GM18519 (cell line): ENCODE results near the gene FYB1.

Experiments used
- ATAC-seq: cut with Tn5 transposase; IDR thresholded peaks from one replicate; pipeline ENCODE4 v1.9.1; 2021; ENCODE audit warnings: mild to moderate bottlenecking, moderate library complexity; ENCODE audit not compliant: unreplicated experiment, low FRiP score

The FYB1 gene

DNA sequence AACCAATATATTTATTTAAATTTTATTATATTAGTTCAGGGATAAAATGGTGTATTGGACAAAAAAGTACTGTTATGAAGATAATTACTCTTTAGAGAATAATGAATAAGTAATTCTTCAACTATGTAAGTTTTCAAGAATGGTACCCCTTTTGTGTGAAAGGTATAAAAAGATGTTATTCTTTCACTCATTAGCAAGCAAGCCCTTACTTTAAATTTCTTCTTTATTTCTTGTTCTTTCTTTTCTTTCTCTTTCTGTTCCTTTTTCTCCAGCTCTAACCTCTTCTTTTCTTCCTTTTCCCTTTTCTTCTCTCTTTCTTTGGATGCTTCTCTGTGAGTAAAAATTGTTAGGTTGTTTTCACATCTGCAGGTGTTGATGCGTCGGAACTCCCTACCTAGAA is 82.0 kb downstream of the FYB1 start:
- no peak for ATAC-seq

DNA sequence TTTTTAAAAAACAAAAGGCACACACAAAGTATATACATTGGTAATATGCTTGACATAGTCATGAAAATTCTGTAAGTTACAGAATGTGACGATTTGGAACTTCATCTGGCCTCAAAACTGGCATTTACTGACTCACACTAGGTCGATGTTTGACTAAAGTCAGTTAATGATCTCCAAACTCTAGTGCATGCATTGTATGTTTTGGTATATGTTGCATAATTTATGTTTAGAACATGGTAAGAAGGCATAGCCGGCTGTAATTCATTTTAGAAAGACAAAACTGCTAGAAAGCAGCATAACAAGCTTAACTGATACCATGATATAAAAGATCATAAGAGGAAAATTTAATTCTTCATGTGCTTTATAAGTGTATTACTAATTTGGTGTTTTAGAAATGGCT is 86.6 kb downstream of the FYB1 start:
- ATAC-seq, result no peak

DNA sequence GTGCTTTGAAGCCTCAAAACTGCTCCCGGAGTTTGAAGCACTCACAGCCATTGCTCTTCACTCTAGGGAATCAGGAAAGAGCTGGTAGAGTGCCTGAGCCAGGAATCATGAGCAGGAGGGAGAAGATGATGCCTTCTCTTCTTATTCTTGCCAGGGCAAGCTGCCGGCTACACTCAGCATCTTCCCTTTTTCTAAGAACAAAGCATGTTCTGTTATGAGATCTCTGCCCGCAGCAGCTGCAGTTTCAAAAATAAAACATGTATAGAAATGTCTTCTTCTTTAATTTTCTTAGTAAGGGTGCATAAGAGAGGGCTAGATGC is 87.3 kb downstream of the FYB1 start:
- no peak for ATAC-seq

DNA sequence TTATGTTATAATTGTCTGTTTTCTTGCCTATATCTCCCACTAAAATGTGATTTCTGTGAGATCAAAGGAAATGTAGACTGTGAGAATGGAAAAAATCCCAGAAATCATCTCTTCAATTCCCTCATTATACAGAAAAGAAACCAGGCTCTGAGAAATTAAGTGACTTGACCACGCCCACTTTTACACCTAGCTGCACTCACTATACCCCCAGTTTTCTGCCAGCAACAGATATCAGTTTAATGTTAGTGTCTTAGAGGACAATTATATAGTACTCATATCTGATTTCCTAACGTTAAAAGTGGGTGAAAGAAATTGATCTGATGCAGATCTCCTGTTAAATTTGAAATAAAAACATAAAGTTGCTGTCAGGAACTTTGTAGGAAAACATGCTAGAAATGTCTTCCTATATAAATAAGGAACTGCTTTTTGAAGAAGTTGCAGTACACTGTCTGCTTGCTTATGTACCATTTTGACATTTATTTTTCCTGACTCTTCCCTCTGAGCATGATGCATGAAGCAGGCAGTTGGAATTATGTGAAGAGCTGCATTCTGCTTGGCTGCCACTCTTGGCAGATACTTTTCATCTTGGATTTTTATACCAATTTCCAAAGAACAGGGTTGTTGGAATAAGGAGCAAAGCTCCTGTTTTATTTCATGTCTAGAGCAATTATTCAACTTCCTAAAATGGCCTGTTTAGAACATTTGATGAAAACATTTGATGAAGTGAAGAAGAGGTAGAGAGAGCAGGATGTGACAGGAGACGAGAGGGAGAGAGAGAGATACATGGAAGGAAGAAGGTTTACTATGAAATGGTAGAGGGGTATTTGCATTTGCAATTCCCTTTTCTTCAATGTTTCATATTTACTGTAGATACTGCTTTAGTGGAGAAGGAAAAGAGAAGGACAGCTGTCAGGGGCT is 87.9 kb downstream of the FYB1 start:
- no peak for ATAC-seq

DNA sequence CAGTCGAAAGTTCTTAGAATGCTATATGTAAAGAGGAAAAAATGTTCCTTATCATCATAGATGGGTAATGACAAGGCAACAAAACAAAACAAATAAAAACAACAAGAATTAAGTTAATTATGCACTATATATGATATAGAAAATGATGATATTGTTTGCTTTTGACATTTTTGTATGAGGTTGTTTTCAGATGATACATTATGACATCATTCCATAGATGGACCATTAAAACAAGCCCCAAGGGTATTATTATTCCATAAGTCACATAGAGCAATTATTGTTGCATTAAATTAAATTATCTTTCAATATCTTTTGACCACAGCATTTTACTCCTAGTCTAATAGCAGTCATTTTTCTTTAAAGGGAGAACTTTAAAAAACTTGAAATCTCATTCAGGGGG is 88.6 kb downstream of the FYB1 start:
- no peak for ATAC-seq

DNA sequence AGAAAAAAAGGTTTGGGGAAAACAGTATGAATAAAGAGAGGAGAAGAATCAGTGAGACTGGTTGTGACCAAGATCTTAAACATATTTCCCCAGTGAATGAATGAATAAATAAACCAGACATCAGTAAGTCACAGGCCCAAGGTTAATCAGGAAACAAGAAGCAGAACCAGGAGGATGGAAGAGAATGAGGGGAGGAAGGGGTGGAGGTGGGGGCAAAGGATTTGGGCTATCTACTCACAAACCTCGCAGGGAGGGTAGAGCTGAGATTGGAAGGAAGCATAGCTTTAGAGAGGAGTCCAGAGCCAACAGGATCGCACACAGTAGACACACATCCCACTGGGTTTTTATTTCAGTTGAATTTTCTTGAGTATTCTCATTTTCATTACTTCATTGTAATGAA is 97.4 kb downstream of the FYB1 start:
- ATAC-seq, result no peak

DNA sequence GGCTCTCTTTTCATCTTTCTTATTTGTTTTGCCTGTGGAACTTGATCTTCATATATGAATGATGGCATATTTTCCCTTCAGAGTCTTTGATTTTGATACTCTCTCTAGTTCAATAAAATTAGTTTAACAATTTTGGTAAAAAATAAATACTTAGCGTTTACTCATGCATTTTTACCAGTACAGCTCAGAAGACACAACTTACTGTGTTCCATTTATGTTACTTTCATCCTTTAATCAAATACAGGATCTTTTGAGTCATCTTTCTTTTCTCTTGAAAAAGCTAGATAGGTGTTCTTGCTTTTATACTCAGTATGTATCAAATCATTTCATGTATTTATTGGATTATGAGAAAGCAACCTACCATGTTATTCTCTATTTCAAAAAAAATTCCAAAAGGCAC is 98.0 kb downstream of the FYB1 start:
- no peak for ATAC-seq

DNA sequence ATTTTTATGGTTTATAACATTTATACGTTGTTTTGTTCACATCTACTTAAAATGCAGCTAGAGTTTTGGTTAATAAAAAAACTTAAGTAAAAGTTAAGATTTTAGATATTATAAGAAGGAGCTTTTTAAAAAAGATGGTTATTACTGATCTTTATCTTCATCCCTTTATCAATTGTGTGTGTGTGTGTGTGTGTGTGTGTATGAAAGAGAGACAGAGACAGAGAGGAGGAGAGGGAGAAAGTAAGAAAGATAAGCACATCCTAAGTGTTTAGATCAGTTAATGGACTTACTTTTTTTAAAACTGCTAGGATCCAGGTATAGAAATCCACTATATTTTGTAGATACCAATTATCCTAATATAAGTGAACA is 99.3 kb downstream of the FYB1 start:
- ATAC-seq, result no peak

DNA sequence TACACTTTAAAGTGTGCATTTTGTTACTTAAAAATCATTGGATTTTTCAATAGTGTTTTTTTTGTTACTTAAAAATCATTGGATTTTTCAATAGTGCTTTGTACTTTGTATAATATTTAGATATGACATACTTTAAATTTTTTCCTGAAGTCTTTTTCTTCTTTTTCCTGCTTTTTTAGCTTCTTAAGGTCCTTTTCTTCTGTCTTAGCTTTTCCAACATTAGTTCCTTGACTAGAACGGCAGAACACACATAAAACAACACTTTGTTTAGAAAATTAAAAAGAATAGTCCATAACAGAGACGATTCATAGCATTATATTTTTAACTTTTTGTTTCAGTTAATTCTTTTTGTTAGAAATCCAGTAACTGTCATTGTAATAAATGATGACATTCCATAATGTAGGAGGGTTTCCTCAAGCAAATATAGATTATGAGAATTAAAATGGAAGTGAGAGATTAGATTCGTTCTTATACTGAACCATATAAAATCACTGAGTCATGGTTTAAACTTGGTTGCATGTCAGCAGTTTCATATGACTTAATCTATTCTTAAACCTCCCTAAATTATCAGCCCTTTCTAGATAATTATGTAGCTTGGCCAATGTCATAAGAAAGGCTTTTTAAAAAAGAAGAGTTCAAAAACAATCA is 99.8 kb downstream of the FYB1 start:
- ATAC-seq, result no peak

DNA sequence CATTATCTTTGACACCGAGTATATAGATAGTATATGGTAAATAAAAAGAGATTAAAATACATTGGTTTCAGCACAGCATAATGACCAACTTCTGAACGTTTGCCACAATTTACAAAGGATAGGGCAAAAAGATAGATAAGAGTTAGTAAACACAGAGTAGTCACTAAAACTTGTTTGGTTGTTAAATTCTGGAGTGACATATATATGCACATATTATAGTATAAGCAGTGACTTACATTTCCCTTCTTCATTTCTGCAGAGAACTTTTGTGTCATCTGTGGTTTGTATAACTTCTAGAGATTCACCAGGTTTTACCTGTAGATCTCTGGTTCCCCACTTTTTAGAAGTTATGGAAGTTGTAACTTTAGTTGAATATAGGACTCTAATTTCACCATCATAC is 100.7 kb downstream of the FYB1 start:
- no peak for ATAC-seq

DNA sequence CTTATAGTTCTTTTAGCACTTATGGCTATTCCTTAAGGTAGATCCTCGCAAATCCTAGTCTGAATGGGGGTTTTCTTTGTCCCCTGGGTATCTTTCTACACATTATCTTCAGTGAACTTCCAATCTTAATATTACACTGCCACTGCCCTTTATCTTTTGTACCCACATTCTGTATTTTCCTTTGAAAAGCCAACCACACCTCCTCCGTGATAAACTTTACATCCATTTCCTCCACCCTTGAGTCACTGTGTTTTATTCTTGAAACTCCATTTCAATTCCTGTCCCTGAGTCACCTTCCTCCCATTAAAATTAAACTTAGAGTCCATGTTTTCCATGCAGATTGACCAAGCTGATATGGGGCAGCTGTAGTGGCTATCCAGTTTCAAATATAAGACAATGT is 102.0 kb downstream of the FYB1 start:
- no peak for ATAC-seq

DNA sequence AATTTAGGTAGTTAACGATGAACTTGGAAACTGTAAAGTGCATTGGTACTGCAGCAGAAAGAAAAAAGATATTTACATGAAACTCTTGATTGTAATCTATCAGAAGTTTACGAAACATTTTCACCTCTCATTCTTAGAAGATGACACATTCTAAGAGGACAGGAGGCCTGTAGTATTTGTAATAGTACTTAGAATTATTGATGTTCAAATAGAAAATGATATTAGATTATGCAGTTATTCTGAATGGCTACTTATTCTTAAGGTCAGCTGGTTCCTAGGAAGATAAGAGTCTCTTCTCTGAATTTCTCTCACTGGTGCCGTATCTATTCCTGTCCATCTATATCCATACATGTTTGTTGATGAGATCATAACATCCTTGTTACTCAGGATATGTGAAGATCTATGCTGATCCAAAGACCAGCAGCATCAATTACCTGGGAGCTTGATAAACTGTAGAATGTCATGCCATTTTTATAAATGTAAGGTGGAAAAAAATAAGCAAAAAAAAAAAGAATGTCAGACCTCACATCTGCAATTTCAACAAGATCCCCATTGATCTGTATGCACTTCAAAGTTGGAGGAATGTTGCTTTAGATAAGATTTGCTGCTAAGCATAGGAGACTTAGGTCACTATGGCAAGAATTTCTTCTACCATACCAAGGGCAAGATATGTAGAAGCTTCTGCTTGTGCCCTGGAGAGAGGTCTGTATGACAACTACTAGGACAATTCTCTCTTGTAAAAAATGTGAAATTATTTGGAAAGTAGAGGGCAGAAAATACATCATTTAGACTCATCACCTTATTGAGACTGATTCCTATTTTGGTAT is 102.8 kb downstream of the FYB1 start:
- ATAC-seq, result no peak

DNA sequence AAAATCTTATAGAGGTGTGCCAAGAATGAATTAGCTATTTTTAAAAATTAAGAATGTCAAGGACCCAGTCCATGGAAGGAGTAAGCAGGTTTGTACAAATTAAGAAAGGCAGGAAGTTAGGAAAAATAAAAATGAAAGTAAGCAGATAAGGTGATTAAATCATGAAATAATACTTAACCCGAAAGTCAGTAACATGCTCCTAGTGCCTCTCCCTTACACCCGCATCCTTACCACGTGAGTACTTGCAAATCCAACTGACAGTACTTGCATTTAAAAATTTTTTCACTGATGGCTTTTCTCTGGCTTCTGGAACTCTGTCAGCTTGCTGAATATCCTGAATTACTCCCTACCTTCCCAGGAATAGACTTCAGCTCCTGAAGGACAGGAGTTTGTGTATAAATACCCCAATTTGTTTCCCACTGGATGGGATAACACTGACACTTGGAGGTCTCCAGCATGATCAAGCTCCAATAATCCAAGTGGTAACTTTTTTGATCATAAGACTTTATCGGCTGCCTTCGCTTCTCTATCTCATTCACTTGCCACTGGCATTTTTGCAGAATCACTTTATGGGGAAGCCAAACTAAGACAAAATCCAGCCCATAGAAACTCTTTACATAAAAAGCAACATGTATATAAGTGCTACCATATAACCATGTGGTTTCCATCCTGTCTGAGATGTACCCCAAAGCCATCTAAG is 103.6 kb downstream of the FYB1 start:
- ATAC-seq, result no peak

DNA sequence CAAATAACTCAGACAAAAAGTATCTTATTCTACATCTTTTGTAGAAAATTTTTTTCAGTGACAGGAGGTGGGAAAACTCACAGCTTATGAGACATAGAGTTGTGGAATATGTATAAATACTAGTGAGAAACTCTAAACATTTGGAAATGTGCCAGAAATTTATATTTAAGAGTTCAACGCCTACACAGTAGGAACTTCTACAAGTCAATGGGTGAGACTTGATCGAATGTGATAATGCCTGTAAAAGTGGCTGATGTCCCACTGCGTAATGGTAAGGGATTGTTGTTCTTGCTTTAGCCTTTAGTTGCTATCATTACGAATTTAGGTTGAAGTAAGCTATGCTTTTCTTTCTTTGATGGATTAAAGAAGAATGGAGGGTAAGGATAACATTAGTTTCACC is 105.2 kb downstream of the FYB1 start:
- ATAC-seq, result no peak

DNA sequence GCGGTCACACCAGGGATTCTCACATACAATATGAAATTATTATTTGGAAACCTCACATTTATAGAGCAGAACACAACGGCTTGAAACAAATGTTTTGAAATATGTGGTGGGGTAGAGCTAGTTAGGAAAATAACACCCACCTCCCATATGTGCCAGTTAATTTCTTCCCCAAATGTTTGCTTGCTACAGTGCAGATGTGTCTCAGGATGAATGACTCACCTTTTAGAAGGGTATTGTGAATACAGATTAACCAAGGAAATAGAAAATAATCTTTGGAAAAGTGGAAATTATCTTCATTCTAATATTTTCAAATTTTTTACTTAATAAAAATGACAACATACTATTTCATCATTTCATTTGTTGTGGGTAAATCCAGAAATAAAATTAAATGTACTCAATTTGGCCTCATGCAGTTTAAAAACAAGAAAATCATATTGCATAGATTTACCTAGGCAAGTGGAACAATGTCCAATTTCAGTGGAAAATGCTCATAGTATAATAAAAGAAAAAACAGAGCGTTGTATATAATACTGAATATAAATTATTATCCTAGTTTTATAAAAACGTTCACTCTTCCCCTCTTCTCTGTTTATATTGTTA is 105.9 kb downstream of the FYB1 start:
- no peak for ATAC-seq

DNA sequence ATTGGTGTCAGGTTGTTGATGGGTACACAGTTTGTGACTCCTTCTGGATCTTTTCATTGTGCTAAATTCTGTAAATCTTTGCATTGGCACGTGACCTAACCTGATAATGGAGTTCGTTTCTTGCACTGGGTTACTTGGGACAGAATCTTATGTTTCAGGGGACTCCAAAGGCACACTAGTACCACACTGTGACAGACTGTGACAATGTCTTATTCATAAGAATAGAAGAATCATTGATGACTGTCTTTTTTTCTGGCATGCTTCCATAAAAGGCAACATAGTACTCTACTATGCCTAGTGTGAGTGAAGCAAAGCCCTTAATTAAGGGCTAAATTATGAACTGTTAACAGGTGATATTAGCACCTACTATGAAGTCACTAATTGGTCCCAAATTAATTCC is 109.8 kb downstream of the FYB1 start:
- ATAC-seq, result no peak

DNA sequence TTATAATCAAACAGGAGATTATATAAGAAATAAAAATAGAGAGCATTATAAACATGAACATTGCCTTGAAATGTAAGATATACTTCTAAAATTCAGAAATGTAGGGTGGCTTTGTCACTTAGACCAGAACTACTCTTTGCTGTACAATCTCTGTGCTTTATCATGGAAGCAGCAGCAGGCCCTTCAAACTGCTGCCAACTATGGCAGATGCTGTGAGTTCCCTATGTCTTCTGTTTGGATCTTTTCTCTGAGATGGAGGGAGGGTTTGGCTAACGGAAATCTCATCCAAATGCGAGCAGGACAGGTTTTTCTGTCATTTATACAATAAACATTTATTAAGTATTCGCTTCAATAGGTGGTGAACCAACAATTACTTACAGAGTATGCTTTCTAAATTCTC is 110.4 kb downstream of the FYB1 start:
- no peak for ATAC-seq

DNA sequence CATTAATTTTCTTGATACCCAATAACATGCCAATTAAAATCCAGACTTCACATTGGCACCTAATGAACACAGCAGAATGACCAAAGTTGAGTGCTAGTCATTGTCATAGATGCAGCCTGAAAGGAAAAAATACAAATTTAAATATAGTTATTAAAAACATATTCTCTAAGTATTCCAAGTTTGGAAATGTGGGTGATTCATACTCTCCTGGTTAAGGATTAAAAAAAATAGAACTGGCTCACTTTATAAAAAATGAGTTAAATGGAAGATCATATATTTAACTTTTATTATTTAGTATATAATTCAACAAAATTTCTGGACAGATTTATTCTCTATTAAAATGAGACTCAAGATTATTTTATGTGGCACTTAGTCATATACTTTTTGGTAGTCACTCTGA is 112.0 kb downstream of the FYB1 start:
- ATAC-seq, result no peak

DNA sequence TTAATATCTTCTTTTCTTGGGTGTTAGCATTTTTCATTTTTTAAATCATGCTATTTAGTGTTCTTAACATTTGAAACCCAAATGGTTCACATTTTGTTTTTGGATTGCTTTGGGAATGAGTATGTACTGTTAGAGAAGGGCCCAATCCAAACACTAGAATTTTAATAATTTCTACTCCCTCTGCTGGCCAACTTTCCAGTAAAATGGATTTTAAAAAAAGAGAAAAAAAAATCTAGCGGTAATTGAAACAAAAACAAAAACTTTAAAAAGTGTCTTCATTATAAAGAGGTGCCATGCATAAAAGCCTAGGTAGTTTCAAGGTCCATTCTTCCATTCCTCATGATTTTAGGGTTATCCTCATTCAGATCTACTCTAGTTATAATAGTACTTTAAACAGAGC is 113.0 kb downstream of the FYB1 start:
- no peak for ATAC-seq

DNA sequence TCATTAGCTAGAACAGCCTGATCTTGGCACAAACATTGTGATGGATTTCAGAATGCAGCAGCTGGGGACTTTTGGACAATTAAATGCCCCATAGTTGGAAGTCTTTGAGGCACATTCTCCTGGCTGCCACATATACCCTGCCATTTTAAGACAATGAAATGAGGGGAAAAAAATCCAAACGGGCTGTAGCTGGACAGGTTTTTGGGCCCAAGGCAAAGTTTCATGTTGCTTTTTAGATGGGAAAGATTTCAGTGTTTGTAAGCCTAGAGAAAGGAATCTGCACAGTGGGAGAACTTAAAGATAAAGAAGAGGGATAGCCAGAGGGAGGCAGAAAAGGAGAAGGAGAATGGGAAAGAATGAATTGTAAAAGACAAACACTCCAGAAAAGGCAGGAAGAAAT is 115.1 kb downstream of the FYB1 start:
- ATAC-seq, result no peak
